GM19351 (cell line): ENCODE measurements around the gene DDX56.
"Not testable (repeated sequence)": the region's sequence is repeated elsewhere in the genome, so short reads cannot be mapped to it uniquely, and the experiment has no call there.

Experiments used
- ATAC-seq: cut with Tn5 transposase; IDR thresholded peaks from one replicate; pipeline ENCODE4 v1.9.1; 2021; ENCODE audit warnings: mild to moderate bottlenecking, moderate library complexity; ENCODE audit not compliant: unreplicated experiment

Gene DDX56

GRCh38 chr7:44564606-44565005, 9.1 kb downstream of the DDX56 start:
- no peak for ATAC-seq

GRCh38 chr7:44563171-44563679, 10.5 kb downstream of the DDX56 start:
- no peak for ATAC-seq

GRCh38 chr7:44562622-44562962, 11.1 kb downstream of the DDX56 start:
- not testable (repeated sequence) for ATAC-seq

DNA sequence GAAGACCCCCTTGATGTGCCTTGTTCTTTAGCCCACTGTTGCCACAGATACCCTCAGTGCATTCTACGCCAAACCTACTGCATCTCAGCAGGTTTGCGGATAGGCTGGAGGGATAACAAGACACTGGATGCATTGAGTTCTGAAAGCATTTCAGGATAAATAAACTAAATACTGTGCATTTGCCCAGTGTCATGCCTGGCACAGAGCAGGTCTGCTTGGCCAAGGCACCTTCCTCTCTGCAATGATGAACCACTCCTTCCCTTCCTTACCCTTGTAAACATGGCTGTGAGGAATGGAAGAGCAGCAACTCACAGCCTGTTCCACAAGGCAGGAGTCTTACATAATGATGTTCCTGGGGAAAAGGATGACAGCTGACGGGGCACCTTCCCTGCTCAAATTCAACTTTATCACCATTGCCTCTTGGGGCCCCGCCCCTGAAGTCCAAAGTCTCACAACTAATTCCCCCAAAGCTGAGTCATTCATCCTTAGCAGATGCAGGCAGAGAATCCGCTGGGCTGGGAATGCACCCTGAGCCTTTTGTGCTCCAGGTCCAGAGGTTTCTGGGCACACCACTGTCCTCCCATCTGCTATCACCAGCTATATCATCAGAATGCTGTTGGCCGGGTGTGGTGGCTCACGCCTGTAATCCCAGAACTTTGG, 11.6 kb downstream of the DDX56 start:
- no peak for ATAC-seq

DNA sequence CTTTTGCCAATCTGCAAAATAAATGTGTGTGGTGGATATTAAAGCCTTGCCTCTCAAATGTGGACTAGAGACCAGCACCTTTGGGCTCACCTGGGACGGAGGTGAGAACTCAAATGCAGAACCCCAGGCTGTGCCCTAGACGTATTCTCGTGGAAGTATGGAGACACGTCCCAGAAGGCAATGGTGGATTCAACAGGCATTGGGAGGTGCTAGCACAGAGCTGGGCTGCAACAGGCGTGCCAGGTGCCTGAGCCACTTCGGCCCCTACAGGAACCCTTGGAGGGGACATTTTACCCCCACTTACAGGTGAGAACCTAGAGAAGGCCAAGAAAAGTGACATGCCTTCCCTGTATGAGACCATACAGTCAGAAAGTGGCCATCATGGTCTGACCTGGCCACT, 12.2 kb downstream of the DDX56 start:
- no peak for ATAC-seq

- no peak for ATAC-seq
These were observed 14.2 kb downstream of the DDX56 start for GRCh38 chr7:44559485-44559884.

DNA sequence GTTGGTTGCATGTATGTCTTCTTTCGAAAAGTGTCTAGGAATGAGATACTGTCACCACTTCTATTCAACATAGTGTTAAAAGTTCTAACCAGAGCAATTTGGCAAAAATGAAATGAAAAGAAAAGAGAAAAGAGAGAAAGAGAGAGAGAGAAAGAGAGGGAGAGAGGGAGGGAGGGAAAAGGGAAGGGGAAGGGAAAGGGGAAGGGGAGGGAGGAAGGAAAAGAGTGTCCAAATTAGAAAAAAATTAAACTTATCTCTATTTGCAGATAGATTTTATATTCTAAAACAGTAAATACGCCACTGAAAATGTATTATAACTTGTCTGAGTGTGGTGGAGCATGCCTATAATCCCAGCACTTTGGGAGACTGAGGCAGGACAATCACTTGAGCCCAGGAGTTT, 16.2 kb downstream of the DDX56 start:
- no peak for ATAC-seq

GRCh38 chr7:44555350-44555749, 18.4 kb downstream of the DDX56 start:
- ATAC-seq, result no peak

DNA sequence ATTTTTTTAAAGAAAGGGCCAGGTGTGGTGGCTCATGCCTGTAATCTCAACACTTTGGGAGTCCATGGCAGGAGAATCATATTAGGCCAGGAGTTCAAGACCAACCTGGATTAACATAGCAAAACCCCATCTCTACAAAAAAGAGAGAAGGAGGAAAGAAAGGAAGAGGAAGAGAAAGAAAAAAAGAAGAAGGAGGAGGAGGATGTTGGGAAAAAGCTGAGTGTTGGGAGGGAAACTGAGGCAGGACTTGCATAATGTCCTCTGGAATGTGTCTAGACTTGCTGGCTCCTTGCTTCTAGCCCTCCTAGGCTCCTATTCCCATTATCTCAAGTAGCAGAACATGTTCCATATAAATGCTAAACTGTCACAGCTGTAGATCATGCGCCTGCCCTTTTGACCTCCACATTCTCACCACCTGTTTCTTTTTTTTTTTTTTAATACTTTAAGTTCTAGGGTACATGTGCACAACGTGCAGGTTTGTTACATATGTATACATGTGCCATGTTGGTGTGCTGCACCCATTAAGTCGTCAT, 21.2 kb downstream of the DDX56 start:
- ATAC-seq, result not testable (repeated sequence)

DNA sequence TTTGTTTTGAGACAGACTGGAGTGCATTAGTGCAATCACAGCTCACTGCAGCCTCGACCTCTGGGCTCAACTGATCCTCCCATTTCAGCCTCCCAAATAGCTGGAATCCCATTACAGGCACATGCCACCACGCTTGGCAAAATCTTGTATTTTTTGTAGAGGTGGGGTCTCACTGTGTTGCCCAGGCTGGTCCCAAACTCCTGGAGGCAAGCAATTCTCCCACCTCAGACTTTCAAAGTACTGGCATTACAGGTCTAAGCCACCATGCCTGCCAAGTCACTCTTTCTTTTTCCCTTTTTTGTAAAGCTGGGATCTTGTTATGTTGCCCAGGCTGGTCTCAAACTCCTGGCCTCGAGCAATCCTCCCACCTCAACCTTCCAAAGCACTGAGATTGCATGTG, 24.3 kb downstream of the DDX56 start:
- no peak for ATAC-seq

DNA sequence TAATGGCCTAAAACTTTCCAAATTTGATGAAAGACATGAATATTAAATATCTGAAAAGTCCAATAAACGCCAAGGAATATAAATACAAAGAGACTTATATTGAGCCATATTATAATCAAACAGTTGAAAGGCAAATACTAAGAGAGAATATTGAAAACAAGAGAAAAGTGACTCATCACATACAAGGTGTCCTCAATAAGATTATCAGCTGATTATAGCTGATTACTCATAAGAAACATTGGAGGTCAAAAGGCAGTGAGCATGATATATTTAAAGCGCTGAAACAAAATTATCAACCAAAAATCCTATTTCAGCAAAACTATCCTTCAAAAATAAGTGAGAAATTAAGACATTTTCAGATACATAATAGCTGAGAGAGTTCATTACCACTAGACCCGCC, 24.8 kb downstream of the DDX56 start:
- ATAC-seq, result no peak

- no peak for ATAC-seq
These were observed 26.0 kb downstream of the DDX56 start for GRCh38 chr7:44547536-44548231.

DNA sequence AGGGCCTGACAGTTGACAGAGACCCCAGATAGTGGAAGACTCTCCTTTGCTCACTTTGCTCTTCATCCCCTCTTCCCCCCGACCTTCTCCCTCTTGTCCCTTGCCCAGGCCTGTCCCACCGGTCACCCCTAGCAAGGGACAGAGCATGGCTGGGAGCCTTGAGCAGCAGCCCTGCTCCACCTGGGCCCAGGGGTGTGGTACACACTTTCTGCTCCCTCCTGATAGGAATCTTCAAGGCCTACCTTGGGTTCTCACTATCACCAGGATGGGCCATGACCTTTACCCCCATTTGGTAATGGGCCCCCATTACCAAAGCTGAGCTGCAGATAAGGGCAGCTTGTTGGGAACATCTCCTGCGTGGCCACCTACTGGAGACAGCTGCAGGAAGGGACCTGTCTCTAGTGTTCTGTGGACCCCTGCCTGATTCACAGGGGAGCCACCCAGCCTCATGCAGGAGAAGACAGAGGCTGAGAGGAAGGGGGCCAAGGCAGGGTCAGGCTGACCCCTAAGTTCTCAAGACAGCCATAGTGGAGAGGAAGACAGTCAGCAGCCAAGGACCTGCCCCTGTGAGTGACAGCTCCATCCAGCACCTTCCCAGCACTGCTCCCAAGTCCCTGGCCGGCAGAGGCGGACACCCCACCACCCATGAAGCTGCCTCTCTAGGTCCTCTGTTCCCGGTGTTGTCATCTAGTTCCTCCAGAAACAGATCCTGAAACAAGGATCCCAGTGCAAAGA, 31.7 kb downstream of the DDX56 start:
- no peak for ATAC-seq

GRCh38 chr7:44541028-44541869, 32.5 kb downstream of the DDX56 start, which contains the start of gene NPC1L1:
Gene NPC1L1, minus strand, starts transcription at chr7:44541330. Its CDS starts 71 bp downstream, at chr7:44541259.
- no peak for ATAC-seq

- ATAC-seq, result no peak
These were observed 33.1 kb downstream of the DDX56 start for GRCh38 chr7:44540592-44541027.

GRCh38 chr7:44539669-44540506, 33.8 kb downstream of the DDX56 start:
- no peak for ATAC-seq

GRCh38 chr7:44538798-44539668, 34.7 kb downstream of the DDX56 start:
- ATAC-seq, result no peak

- no peak for ATAC-seq
These were observed 35.5 kb downstream of the DDX56 start for GRCh38 chr7:44538093-44538797.
